PC-9 (cell line): Measurements from ENCODE around the gene JOSD1. TPM values are rescaled to one million over a fixed set of nuclear protein-coding genes. Genes with fewer than 3 reads are reported as not detected.

Source experiments
- BruUV-seq: library from RNA; stranded (reverse); fragments of 400-500 nt; replicated peaks from 2 replicates; lab custom pipeline; 2021; lab: Mats Ljungman, UMichigan
- CTCF ChIA-PET: fragments of 300-600 bp; sonication (Branson Sonifier 250); formaldehyde crosslinking; loops from one replicate; lab custom pipeline; 2022; ENCODE audit warnings: antibody characterized with exemption; lab: Charles Lee
- POLR2A ChIA-PET: fragments of 300-600 bp; sonication (Branson Sonifier 250); formaldehyde crosslinking; loops from one replicate; lab custom pipeline; 2022; ENCODE audit warnings: antibody characterized with exemption; ENCODE audit not compliant: unreplicated experiment; lab: Charles Lee
- DNase-seq, 2 experiments: peaks; one replicate each; pipeline versions ENCODE4 v3.0.0 to v3.0.0-alpha.2; 2015 to 2022; ENCODE audit warnings: mixed read lengths in 1 of 2
- H2AFZ ChIP-seq: fragments of 200-600 bp; sonication (generic); 2 replicates; pipeline ENCODE4 v1.8.1; 2017; ENCODE audit warnings: antibody characterized with exemption
- H3F3A ChIP-seq: fragments of 200-600 bp; sonication (generic); 2 replicates; pipeline ENCODE4 v1.8.1; 2017; ENCODE audit warnings: antibody characterized with exemption, mild to moderate bottlenecking, low read depth; ENCODE audit not compliant: insufficient read depth
- H3K27ac ChIP-seq: fragments of 200-600 bp; sonication (generic); 2 replicates; pipeline ENCODE4 v1.6.1; 2016; ENCODE audit warnings: mixed run types
- H3K27me3 ChIP-seq: fragments of 200-600 bp; sonication (generic); 2 replicates; pipeline ENCODE4 v1.6.1; 2016; ENCODE audit warnings: low read depth, mixed run types; ENCODE audit not compliant: insufficient read depth
- H3K36me3 ChIP-seq: fragments of 200-600 bp; sonication (generic); 2 replicates; pipeline ENCODE4 v1.6.1; 2016; ENCODE audit warnings: low read depth, mixed run types
- H3K4me1 ChIP-seq: fragments of 200-600 bp; sonication (generic); replicated peaks from 2 replicates; pipeline ENCODE4 v1.6.1; 2016; ENCODE audit warnings: mixed run types; ENCODE audit not compliant: insufficient read depth
- H3K4me2 ChIP-seq: fragments of 200-600 bp; sonication (generic); 2 replicates; pipeline ENCODE4 v1.6.1; 2017; ENCODE audit warnings: mixed run types
- H3K4me3 ChIP-seq: fragments of 200-600 bp; sonication (generic); 2 replicates; pipeline ENCODE4 v1.6.1; 2016; ENCODE audit warnings: mixed run types
- H3K79me2 ChIP-seq: fragments of 200-600 bp; sonication (generic); 2 replicates; pipeline ENCODE4 v1.6.1; 2017; ENCODE audit warnings: low read depth, mixed run types
- H3K9me2 ChIP-seq: fragments of 200-600 bp; sonication (generic); 2 replicates; pipeline ENCODE4 v1.8.1; 2017; ENCODE audit warnings: mild to moderate bottlenecking; ENCODE audit not compliant: insufficient read depth
- H3K9me3 ChIP-seq: fragments of 200-600 bp; sonication (generic); 2 replicates; pipeline ENCODE4 v1.8.1; 2016; ENCODE audit warnings: low read depth; ENCODE audit not compliant: insufficient read depth
- H4K20me1 ChIP-seq: fragments of 200-600 bp; sonication (generic); 2 replicates; pipeline ENCODE4 v1.8.1; 2017; ENCODE audit not compliant: insufficient read depth
- EZH2 ChIP-seq: fragments of 200-600 bp; sonication (generic); IDR thresholded peaks from 2 replicates; pipeline ENCODE4 v1.8.0; 2017; ENCODE audit warnings: antibody characterized with exemption, low read depth
- intact Hi-C: fragments of 100-400 bp; cut with micrococcal nuclease; formaldehyde crosslinking; loops from one replicate; pipeline ENCODE4 v1.10.0; 2022; ENCODE audit not compliant: unreplicated experiment
- total RNA-seq: library from RNA; stranded (reverse); gene quantifications from 2 replicates; pipeline ENCODE4 v1.2.3, GENCODE V29; 2021
- TF ChIP-seq, protein P1 (sequence below): fragments of 200-600 bp; sonication (generic); conservative IDR thresholded peaks from 2 replicates; pipeline ENCODE4 v1.6.1; 2017; ENCODE audit warnings: mixed run types, antibody characterized with exemption, mild to moderate bottlenecking, moderate library complexity

The JOSD1 gene
- total RNA-seq, 1 experiment from 2014 or later: 102 TPM

DNA sequence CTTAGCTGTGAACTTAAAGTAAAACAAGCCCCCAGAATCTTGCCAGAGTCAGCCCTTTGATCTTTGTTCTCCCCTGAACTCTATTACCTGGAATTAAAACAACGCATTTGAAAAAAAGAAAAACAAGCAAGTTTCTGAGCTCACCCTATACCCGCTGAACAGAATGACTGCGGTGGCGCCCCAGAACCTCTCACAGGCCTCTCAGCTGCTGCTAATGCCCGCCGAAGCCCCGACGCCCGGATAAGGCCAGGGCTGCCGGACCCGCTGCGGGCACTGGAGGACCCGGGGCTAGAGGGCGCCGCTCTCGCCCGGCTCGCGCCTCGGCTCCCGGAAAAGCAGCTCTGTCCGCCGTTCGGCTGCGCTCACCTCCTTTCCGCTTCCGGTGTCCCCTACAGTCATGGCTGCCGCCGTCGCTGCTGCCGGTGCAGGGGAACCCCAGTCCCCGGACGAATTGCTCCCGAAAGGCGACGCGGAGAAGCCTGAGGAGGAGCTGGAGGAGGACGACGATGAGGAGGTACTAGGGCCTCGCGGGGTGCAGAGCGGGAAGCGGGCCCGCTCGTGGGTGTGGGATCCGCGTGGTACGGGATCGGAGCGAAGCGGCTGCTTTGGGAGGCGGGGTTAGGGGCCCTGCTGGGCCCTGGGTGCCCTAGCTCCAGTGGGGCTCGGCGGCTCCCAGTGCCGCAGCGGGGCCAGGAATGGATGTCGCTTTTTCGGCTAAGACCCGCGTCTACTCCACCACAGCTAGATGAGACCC, 19.0 kb downstream of the JOSD1 start, which contains the start of gene TOMM22:
TSS of gene TOMM22 (plus strand) at position 376 of the 754 bp plus-strand sequence. CDS start at position 398, 22 bp downstream.
- TF ChIP-seq EZH2: no peak
- TF ChIP-seq, protein P1, sequence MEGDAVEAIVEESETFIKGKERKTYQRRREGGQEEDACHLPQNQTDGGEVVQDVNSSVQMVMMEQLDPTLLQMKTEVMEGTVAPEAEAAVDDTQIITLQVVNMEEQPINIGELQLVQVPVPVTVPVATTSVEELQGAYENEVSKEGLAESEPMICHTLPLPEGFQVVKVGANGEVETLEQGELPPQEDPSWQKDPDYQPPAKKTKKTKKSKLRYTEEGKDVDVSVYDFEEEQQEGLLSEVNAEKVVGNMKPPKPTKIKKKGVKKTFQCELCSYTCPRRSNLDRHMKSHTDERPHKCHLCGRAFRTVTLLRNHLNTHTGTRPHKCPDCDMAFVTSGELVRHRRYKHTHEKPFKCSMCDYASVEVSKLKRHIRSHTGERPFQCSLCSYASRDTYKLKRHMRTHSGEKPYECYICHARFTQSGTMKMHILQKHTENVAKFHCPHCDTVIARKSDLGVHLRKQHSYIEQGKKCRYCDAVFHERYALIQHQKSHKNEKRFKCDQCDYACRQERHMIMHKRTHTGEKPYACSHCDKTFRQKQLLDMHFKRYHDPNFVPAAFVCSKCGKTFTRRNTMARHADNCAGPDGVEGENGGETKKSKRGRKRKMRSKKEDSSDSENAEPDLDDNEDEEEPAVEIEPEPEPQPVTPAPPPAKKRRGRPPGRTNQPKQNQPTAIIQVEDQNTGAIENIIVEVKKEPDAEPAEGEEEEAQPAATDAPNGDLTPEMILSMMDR: peak; percentile 61; the same call in 1 of the 2 replicates
- Histone ChIP-seq H3K4me2 (peak within 1 kb of the TSS; percentile 84), H3K4me3 (peak within 1 kb of the TSS; percentile 88), H3F3A (peaks cover 37% of the 10 kb centered on the region), H3K9me3 (no peaks in the 10 kb centered on the region), H3K27ac (peak within 1 kb of the TSS; percentile 40), H4K20me1 (no peaks in the 10 kb centered on the region), H3K4me1 (peaks cover 4% of the 10 kb centered on the region; the same call in 1 of the 2 replicates), H3K27me3 (no peaks in the 10 kb centered on the region), H2AFZ (peak within 1 kb of the TSS; percentile 83), H3K9me2 (no peaks in the 10 kb centered on the region), H3K79me2 (peaks cover 22% of the 10 kb centered on the region), H3K36me3 (peaks cover 14% of the 10 kb centered on the region)
- intact Hi-C loops: loop anchor here (1.0 kb wide), 1 partner anchor 629 kb away; no protein-coding TSS in a partner anchor
- DNase-seq: peak; percentile 79 to 91
- ChIA-PET POLR2A (interaction anchor here (0.5 to 1.3 kb wide), 7 partner anchors 15 to 602 kb away, joined by 3 to 8 read pairs (median 3); no protein-coding TSS in a partner anchor), CTCF (interaction anchor here (0.5 to 2.2 kb wide), 10 partner anchors 13 to 630 kb away, joined by 3 to 16 read pairs (median 3); partner anchors contain the start of gene GTPBP1)
- no TSS peak for BruUV-seq

DNA sequence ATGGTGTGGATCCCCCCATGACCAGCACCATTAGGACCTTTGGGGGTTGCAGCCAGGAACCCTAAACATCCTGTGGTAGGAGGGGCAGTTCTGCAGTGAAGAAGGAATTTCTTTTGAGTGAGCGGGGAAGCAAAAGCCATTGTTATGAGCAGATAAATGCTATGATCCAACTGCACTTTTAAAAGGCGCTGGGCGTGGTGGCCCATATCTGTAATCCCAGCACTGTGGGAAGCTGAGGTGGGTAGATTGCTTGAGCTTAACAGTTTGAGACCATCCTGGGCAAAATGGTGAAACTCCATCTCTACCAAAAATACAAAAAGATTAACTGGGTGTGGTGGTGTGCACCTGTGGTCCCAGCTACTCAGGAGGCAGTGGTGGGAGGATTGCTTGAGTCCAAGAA, 24.9 kb downstream of the JOSD1 start:
- Histone ChIP-seq H3K79me2 (no peaks in the 10 kb centered on the region), H3K27ac (no peak overlapping the region), H3K9me3 (no peaks in the 10 kb centered on the region), H3F3A (peaks cover 11% of the 10 kb centered on the region; the same call in 1 of the 2 replicates), H2AFZ (no peak overlapping the region), H3K4me2 (no peak overlapping the region), H4K20me1 (no peaks in the 10 kb centered on the region), H3K27me3 (no peaks in the 10 kb centered on the region), H3K36me3 (peaks cover 10% of the 10 kb centered on the region), H3K4me3 (no peak overlapping the region), H3K4me1 (no peaks in the 10 kb centered on the region), H3K9me2 (no peaks in the 10 kb centered on the region)
- DNase-seq: no peak
- POLR2A ChIA-PET: interaction anchor here (0.7 kb wide), 1 partner anchor 176 kb away, joined by 5 read pairs; no protein-coding TSS in a partner anchor
- TF ChIP-seq, protein P1: no peak
- no peak for TF ChIP-seq EZH2
- BruUV-seq: TSS peak; percentile 13
- intact Hi-C loops: no loop called here
- CTCF ChIA-PET: no interaction called here

DNA sequence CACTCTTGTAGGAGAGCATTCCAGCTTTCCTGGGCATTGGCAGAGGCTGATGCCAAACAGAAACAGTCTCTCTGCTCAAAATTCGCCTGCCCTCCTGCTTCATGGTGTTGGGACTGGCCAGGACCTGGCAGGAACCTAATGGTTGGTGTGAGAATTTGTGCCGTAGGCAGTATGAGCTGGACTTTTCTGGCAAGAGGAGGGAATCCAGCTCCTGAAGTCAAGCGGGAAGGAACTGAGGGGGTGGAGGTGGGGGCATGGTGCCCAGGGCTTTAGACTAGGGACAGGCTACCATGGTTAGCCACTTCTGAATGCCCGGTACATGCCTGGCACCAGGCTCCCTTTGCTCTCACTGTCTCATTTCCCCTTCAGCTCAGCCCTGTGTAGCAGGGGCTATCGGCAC, 25.9 kb downstream of the JOSD1 start:
- ChIA-PET CTCF (interaction anchor here (0.6 to 0.7 kb wide), 2 partner anchors 99 to 413 kb away, joined by 3 to 5 read pairs; no protein-coding TSS in a partner anchor), POLR2A (interaction anchor here (0.7 kb wide), 1 partner anchor 177 kb away, joined by 5 read pairs; no protein-coding TSS in a partner anchor)
- peaks cover 12% of the 10 kb centered on the region for H3K36me3 ChIP-seq

More for the DNA sequence above, 25.9 kb downstream of the JOSD1 start:
- H3K79me2 ChIP-seq: no peaks in the 10 kb centered on the region
- TF ChIP-seq, protein P1: no peak
- no peak for TF ChIP-seq EZH2
- no peaks in the 10 kb centered on the region for H4K20me1 ChIP-seq
- no peaks in the 10 kb centered on the region for H3K4me1 ChIP-seq
- H3K27me3 ChIP-seq: no peaks in the 10 kb centered on the region
- H3K27ac ChIP-seq: no peak overlapping the region
- H3F3A ChIP-seq: peaks cover 7% of the 10 kb centered on the region; the same call in 1 of the 2 replicates
- no peak for DNase-seq
- BruUV-seq: no TSS peak
- H3K4me3 ChIP-seq: no peak overlapping the region
- H2AFZ ChIP-seq: no peak overlapping the region
- no peaks in the 10 kb centered on the region for H3K9me2 ChIP-seq
- no peaks in the 10 kb centered on the region for H3K9me3 ChIP-seq
- intact Hi-C loops: no loop called here
- no peak overlapping the region for H3K4me2 ChIP-seq
